Measurements from ENCODE around the gene EPB41L2.

DNA sequence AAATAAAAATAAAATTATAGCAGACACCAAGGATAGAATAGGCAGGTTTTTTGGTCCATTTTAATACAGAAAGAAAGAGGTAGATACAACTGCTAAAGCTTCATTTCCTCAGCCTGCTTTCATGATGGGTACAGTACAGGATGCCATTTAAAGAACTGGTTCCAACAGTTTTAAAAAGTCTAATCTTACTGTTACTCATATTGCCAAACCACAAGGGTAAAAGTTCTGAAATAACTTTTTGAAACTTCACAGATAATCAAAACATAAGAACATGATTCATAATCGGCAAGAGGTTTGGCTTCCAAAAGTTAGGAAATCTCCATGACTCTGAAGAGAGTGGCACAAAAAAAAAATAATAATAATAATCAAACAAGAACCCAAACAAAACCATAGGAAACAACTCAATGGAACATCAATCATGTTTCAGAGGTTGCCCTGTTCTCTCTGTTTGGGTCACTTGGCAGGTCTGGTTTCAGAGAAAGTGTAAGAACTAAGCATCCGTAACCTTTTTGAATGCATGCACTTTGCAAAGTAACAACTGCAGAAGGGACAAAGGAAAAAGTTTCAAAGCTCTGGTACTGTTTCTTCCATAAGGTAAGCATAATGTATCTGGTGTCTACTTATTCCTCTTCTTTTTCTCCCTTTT is 156.2 kb downstream of the EPB41L2 start:
- TF ChIP-seq EZH2phosphoT487 (IDR thresholded peaks at IDR 0.05; ENCODE audit: borderline replicate concordance) (no peak), POLR2A (IDR thresholded peaks at IDR 0.05; ENCODE audit: borderline replicate concordance, extremely low read depth, insufficient read depth, insufficient read length) (no peak), ZNF274 (IDR thresholded peaks at IDR 0.05; ENCODE audit: low read depth, low read length) (no peak), SIN3A (IDR thresholded peaks at IDR 0.05; ENCODE audit: low read depth) (no peak), POLR2AphosphoS5 (IDR thresholded peaks at IDR 0.05; ENCODE audit: low read depth, low read length) (no peak), JUND (IDR thresholded peaks at IDR 0.05) (no peak), YY1 (IDR thresholded peaks at IDR 0.05; ENCODE audit: extremely low read depth, insufficient replicate concordance, low read depth, low read length) (no peak), FOSL1 (IDR thresholded peaks at IDR 0.05; ENCODE audit: low read depth) (no peak)
- TF ChIP-seq, protein P1, sequence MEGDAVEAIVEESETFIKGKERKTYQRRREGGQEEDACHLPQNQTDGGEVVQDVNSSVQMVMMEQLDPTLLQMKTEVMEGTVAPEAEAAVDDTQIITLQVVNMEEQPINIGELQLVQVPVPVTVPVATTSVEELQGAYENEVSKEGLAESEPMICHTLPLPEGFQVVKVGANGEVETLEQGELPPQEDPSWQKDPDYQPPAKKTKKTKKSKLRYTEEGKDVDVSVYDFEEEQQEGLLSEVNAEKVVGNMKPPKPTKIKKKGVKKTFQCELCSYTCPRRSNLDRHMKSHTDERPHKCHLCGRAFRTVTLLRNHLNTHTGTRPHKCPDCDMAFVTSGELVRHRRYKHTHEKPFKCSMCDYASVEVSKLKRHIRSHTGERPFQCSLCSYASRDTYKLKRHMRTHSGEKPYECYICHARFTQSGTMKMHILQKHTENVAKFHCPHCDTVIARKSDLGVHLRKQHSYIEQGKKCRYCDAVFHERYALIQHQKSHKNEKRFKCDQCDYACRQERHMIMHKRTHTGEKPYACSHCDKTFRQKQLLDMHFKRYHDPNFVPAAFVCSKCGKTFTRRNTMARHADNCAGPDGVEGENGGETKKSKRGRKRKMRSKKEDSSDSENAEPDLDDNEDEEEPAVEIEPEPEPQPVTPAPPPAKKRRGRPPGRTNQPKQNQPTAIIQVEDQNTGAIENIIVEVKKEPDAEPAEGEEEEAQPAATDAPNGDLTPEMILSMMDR (IDR thresholded peaks at IDR 0.05 in 2 of 3, conservative IDR thresholded peaks at IDR 0.05 in 1 of 3; ENCODE audit: borderline replicate concordance in 1 of 3, insufficient read depth in 1 of 3, low read depth in 2 of 3, low read length in 2 of 3): no peak
